CD4-positive, alpha-beta T cell treated with Interleukin-17A for 4 hours (primary cell): ENCODE measurements around the gene FBXO5.
"Not testable (repeated sequence)": the region's sequence is repeated elsewhere in the genome, so short reads cannot be mapped to it uniquely, and the experiment has no call there.

Experiments
- DNase-seq: peaks from one replicate; pipeline ENCODE4 v3.0.0-alpha.2; 2020; ENCODE audit warnings: mixed read lengths

FBXO5 gene

DNA sequence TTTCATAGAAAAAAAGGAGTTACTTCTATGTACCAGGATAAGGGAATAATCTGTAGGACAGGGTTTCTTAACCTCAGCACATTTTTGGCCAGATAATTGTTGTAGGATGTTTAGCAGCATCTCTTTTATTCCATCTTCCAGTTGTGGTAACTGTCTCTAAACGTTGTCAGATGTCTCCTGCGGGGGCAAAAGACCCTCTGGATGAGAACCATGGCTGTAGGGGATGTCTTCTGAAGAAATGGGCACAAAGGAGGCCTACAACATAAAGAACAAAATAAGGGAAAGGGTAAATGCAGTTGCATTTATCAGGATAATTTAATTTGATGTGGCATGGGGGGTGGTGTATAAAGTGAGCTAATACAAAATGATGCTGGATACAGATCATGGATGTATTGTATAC lies 4.1 kb upstream of the FBXO5 start:
- DNase-seq: no peak

GRCh38 chr6:152985300-152985699 lies 2.5 kb upstream of the FBXO5 start:
- DNase-seq: not testable (repeated sequence)

- no peak for DNase-seq
Observed at GRCh38 chr6:152984513-152984872, 1.7 kb upstream of the FBXO5 start.

DNA sequence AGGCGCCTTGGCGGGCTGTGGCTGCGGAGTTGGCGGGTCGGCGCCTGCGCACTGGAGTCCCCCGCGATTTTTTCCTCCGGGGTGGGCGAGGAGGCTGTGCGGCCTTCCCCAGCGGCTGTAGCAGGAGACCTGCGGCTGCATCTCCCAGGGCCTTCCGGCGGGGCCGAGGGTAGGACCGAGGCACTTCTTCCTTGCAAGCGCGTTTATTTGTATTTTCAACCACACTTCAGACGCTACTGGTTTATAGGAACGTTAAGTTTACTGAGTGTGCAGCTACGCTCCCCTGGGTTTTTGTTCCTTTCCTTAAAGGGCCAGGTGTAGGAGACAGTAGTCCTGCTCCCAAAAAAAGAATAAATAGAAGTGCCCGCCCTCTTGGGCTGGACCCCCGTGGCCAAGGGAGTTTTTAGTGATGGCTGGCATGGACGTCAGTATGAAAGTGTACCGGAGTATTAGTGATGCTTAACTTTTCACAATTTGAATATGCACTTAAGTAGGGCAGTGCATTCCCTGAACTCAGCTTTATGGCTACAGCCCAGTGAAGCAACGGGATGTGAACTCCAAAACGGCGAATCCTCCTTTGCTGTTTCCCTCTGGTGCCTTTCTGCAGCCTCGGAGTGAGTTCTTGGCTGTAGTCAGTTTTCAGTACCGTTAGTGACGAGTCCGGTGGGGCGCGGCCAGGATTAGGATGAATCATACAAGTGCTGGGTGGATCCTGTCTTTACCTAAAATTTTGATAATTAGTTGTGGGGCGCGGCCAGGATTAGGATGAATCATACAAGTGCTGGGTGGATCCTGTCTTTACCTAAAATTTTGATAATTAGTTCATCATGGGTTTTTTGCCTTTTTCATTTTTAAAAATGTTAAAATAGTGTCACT lies 1.0 kb upstream of the FBXO5 start:
- peak; percentile 95 for DNase-seq

DNA sequence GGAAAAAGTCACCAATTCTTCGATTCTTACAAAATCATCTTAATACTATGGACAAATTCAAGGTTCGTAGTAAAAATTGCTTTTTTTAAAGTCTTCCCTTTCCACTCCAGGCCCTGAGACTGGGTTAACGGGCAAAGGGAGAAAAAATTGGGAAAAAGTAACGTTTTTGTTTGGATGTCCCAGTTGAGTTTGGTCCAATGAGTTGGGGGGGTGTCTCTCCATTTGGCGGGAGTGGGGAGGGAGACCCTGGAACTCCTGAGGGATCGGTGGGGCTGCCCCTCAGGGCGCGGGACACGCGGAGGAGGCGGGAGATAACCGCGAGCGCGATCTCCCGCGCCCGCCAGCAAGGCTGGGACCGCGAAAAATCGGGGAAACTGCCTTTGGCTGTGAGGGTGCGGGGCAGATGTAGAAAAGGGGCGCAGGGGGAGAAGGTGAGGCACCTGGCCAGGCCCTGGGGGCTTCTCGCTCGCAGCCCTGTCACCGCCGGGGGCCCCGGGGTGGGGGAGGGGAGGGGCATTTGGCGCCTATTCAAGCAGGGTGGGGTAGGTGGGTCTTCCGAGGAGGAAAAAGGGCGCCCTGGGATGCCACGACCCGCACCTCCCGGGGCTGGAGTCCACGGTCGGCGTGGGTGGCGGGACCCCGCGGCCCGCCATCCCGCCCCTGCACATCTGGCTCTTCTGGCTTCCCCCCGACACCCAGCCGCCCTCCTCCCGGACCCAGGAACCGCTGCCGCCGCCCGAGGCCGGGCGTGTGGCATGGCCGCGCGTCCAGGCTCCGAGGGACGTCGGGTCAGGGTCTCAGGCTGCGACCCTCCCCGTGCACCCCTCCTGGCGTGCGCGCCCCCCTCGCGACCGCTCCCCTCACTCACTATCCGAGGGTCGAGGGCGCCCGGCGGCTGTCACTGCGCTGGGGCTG lies 595 bp downstream of the FBXO5 start:
- DNase-seq: no peak

DNA sequence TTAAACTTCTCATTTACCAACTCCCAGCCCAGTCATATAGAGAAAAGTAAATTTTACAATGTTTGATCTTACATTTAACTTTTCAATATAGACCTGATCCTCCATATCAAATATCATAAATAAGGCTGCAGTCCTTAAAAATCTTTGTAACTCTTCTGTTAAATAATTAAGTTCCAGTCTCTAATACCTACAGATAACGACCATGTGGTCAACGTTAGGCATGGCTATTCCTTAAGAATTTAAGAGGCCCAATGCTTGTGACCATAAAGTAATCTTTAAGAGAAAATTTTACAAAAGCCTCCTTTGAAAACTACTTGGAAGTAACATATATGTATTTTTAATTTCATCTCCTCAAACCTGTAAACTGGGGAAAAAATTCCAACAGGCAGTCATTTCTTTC lies 1.6 kb downstream of the FBXO5 start:
- no peak for DNase-seq

GRCh38 chr6:152980656-152981055 lies 2.2 kb downstream of the FBXO5 start:
- DNase-seq: no peak

DNA sequence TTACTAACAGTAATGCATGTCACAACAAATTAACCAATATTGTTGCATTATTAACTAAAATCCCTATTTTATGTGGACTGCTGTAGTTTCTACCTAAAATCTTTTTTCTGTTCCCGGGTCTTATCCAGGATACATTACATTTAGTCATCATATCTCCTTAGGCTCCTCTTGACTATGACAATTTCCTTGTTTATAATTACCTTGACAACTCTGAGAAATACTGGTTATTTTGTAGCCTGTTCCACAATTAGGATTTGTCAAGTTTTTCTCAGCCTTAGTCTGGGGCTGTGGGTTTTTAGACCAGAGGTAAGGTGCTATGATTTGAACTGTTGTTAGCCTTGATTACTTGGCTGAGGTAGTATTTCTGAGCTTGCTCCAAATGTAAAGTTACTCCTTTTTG lies 3.7 kb downstream of the FBXO5 start:
- no peak for DNase-seq

GRCh38 chr6:152978058-152978457 lies 4.8 kb downstream of the FBXO5 start:
- DNase-seq: no peak

DNA sequence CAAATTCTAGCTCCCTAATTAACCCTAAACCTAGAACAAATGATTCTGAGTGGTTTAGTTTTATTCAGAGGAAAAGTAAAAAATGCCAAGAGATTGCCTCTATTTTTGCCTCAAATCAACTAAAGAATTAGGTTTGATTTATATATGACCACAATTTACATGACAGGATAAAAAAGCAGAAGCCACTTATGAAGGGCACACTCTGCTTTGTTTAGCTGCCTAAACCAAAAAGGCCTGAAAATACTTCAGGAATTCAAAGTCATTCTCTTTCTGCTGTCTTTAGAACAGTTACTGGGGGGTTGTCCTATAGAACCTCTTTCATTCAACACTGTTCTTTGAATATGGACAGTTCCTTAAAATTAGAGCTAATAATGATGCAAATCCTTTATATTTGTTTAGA lies 5.3 kb downstream of the FBXO5 start:
- no peak for DNase-seq

DNA sequence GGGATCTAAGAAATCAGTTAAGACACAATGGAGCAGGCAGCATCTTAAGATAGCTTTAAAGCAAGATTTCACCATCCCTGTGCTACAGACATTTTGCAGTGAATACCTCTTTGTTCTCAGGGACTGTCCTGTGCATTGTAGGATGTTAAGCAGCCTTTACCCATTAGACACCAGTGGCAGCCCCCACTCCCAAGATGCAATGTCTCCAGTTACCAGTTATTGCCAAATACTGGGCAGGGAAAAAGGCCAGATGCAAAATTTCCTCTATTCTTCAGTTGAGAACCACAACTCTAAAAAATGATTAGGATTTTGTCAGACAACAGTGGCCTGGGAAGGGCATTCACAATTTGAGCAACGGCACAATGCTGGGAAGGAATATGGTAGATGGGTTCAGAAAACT lies 6.1 kb downstream of the FBXO5 start:
- DNase-seq: no peak

GRCh38 chr6:152975204-152975915 lies 7.5 kb downstream of the FBXO5 start:
- DNase-seq: no peak

- no peak for DNase-seq
Observed at GRCh38 chr6:152973916-152974315, 8.9 kb downstream of the FBXO5 start.

GRCh38 chr6:152969688-152970418 lies 13.0 kb downstream of the FBXO5 start:
- no peak for DNase-seq

GRCh38 chr6:152966168-152966894 lies 16.5 kb downstream of the FBXO5 start:
- DNase-seq: not testable (repeated sequence)

- no peak for DNase-seq
Observed at GRCh38 chr6:152959333-152959732, 23.5 kb downstream of the FBXO5 start.

DNA sequence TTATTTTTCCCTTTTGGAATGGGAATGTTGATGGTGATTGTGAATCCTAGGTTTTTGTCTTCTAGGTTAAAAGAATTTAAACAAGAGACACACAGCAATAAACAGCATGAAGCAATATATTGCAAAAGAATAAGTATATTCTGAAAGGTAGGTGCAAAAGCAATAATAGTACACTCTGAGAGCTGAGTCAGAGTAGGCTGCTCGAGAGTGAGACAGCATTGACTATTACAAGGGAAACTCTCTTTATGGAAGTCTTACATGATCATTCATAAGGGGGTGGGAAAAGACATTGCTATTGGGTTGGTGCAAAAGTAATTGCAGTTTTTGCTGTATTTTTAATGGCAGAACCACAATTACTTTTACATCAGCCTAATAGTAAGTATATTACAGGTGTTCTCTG lies 25.0 kb downstream of the FBXO5 start:
- DNase-seq: no peak

- no peak for DNase-seq
Observed at GRCh38 chr6:152954443-152954842, 28.4 kb downstream of the FBXO5 start.

GRCh38 chr6:152952866-152953509 lies 29.9 kb downstream of the FBXO5 start:
- DNase-seq: no peak

- no peak for DNase-seq
Observed at GRCh38 chr6:152952045-152952444, 30.8 kb downstream of the FBXO5 start.

DNA sequence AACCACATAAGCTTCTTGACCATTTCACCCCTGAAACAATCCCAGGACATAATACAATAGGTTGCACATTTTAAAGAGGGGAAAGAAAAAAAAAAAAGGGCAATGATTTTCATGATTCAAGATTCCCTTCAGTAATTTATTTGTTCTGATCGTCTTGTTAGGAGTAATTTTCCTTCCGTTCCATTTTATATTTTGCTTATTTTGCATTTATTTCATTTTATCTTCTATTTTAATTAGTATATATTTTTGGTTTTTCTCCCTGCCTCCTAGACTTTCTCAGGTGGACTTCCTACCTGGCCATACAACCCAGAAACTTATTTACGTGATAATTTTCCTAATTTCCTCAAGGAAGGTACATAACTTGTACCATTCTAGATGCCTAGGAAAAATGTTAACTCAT lies 32.6 kb downstream of the FBXO5 start:
- DNase-seq: no peak
